Ovary (tissue), 9 donors: ENCODE data around the gene HNRNPAB. TPM values are rescaled to one million over a fixed set of nuclear protein-coding genes. Genes with fewer than 3 reads are reported as not detected.

ENCODE experiments used
- DNase-seq, 5 donors: peaks; one replicate each; pipeline ENCODE4 v3.0.0-alpha.2; 2019 to 2020
- H3K27ac ChIP-seq, 2 donors: fragments of 200-600 bp; one replicate each; pipeline versions ENCODE4 v1.5.1 to v1.8.0; 2019 to 2022
- H3K27me3 ChIP-seq: fragments of 200-600 bp; one replicate; pipeline ENCODE4 v1.8.0; 2022
- H3K36me3 ChIP-seq: fragments of 200-600 bp; sonication (generic); one replicate; pipeline ENCODE4 v1.5.1; 2019
- H3K4me1 ChIP-seq: one replicate; pipeline ENCODE4 v1.8.1; 2013; ENCODE audit warnings: mild to moderate bottlenecking, moderate library complexity; ENCODE audit not compliant: insufficient read depth
- H3K4me3 ChIP-seq: fragments of 200-600 bp; sonication (generic); one replicate; pipeline ENCODE4 v1.5.1; 2017
- H3K9me3 ChIP-seq, 2 donors: fragments of 200-600 bp in 1 of 2; sonication (generic) in 1 of 2; one replicate each; pipeline versions ENCODE4 v1.5.1 to v1.8.1; 2013 to 2019; ENCODE audit warnings: mild to moderate bottlenecking in 1 of 2, moderate library complexity in 1 of 2
- EP300 ChIP-seq: sonication (generic); formaldehyde crosslinking; IDR thresholded peaks from one replicate; pipeline ENCODE4 v1.6.1; 2017; ENCODE audit warnings: antibody characterized with exemption
- POLR2A ChIP-seq: fragments of 450-650 bp; IDR thresholded peaks from one replicate; pipeline ENCODE4 v1.6.1; 2017; ENCODE audit warnings: antibody characterized with exemption, mild to moderate bottlenecking, moderate library complexity
- WGBS, 3 donors: extraction: QIAGEN DNeasy Blood & Tissue Kit in 1 of 3; methylation state at CpG; one replicate each; pipeline versions ENCODE4 v1.1.5 to v1.1.7; 2013 to 2017; 5-methylcytosine and 5-hydroxymethylcytosine counted together
- intact Hi-C, 4 donors: fragments of 100-400 bp; cut with DNase I; formaldehyde crosslinking; loops; one replicate each; pipeline versions ENCODE4 v1.11.0 to v1.15.1; 2022 to 2023
- polyA plus RNA-seq, 2 donors: library from polyadenylated mRNA; stranded (reverse); fragments of 200-250 nt in 1 of 2; fragments of 350-450 nt in 1 of 2; fragmentation: Illumina TruSeq in 1 of 2; extraction: RNeasy Lipid Tissue Mini Kit (QIAGEN cat#74804) in 1 of 2; gene quantifications; one replicate each; pipeline ENCODE4 v1.2.3, GENCODE V29; 2013 to 2014
- total RNA-seq, 7 donors: library from RNA; depleted of rRNA in 2 of 7; stranded (reverse); fragments of >200 nt in 2 of 7; fragmentation: NEBNext Ultra II Directional in 3 of 7; extraction: Animal tissue kit (Norgen Biotek cat#: 25700) in 3 of 7; gene quantifications; one replicate each; pipeline versions ENCODE4 v1.1.0 to v1.2.4, GENCODE V29; 2016 to 2023
- TF ChIP-seq, protein P1 (sequence below), 3 donors: fragments of 450-650 bp in 2 of 3; fragments of 200-600 bp in 1 of 3; IDR thresholded peaks; one replicate each; pipeline versions ENCODE4 v1.5.1 to v1.8.0; 2016 to 2022; ENCODE audit warnings: antibody characterized with exemption in 3 of 3, mild to moderate bottlenecking in 1 of 3
- donor health status: DM: no; HTN: no; CAD: no; lungs with moderate emphysema.
- donor health status: DM: no; HTN: no; CAD: no.
- donor health status: Bipolar disorder and iron deficiency.
- donor health status: DM: yes; HTN: yes; CAD: no.
- donor health status: DM: no; HTN: no; CAD: no.
- donor health status: DM: yes; HTN: yes; CAD: no.

Gene HNRNPAB
- total and polyA plus RNA-seq, 9 donors: 42.0 to 132 (median 102) TPM

DNA sequence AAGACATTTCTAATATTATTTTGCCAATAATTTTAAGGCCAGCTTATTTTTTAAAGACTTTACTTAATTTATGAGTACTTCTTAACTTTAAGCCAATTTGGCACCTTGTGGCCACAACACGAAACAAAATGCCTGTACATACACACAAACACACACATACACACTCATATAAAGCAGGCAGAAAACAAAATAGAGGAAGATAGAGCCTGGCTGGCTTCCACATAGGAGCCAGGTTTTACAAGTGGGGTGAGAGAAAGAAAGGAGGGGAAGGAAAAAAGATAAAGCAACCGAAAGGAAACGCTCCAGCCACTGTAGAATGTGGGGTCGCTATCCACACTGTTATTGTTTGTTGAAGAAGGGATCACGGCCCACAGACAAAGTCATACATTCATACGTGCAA, 27.5 kb upstream of the HNRNPAB start:
- intact Hi-C loops: loop anchor here in 1 of 4 donors (10.0 kb wide), 1 partner anchor 792 kb away; the partner anchor contains the start of gene SLC34A1
- Histone ChIP-seq H3K9me3 (no peaks in the 10 kb centered on the region), H3K36me3 (no peaks in the 10 kb centered on the region), H3K27me3 (no peaks in the 10 kb centered on the region), H3K4me3 (no peak overlapping the region), H3K4me1 (no peaks in the 10 kb centered on the region), H3K27ac (no peak overlapping the region)
- 51 to 64% (median 60%) methylated on average over 6 of the region's 6 CpGs for WGBS, 3 donors
- DNase-seq: no peak
- TF ChIP-seq, protein P1, sequence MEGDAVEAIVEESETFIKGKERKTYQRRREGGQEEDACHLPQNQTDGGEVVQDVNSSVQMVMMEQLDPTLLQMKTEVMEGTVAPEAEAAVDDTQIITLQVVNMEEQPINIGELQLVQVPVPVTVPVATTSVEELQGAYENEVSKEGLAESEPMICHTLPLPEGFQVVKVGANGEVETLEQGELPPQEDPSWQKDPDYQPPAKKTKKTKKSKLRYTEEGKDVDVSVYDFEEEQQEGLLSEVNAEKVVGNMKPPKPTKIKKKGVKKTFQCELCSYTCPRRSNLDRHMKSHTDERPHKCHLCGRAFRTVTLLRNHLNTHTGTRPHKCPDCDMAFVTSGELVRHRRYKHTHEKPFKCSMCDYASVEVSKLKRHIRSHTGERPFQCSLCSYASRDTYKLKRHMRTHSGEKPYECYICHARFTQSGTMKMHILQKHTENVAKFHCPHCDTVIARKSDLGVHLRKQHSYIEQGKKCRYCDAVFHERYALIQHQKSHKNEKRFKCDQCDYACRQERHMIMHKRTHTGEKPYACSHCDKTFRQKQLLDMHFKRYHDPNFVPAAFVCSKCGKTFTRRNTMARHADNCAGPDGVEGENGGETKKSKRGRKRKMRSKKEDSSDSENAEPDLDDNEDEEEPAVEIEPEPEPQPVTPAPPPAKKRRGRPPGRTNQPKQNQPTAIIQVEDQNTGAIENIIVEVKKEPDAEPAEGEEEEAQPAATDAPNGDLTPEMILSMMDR (IDR thresholded peaks at IDR 0.05): no peak
- TF ChIP-seq EP300 (no peak), POLR2A (no peak)

DNA sequence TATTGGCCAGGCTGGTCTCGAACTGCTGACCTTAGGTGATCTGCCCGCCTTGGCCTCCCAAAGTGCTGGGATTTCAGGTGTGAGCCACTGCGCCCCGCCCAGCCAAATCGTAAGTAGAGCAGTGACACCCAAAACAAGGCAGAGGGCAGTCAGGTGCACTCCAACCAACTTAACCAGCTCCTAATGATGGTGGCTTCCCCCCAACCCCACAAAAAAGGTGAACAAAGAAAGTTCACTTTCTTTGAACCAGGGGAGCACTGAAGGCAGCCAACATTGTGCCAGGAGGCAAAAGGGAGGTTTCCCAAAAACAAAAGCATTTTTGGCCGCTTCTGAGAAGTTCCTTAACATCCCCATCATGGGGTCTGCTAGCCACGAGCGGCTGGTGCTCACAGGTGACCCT, 26.8 kb upstream of the HNRNPAB start:
- no peaks in the 10 kb centered on the region for H3K27me3 ChIP-seq
- intact Hi-C loops: loop anchor here in 1 of 4 donors (10.0 kb wide), 1 partner anchor 793 kb away; the partner anchor contains the start of gene SLC34A1
- DNase-seq: no peak
- TF ChIP-seq EP300 (no peak), POLR2A (no peak)
- TF ChIP-seq, protein P1 (IDR thresholded peaks at IDR 0.05): no peak
- no peaks in the 10 kb centered on the region for H3K9me3 ChIP-seq
- H3K4me3 ChIP-seq: no peak overlapping the region
- no peaks in the 10 kb centered on the region for H3K4me1 ChIP-seq
- no peaks in the 10 kb centered on the region for H3K36me3 ChIP-seq
- H3K27ac ChIP-seq: no peak overlapping the region
- WGBS, 3 donors: 76 to 83% (median 77%) methylated on average over 8 of the region's 8 CpGs

DNA sequence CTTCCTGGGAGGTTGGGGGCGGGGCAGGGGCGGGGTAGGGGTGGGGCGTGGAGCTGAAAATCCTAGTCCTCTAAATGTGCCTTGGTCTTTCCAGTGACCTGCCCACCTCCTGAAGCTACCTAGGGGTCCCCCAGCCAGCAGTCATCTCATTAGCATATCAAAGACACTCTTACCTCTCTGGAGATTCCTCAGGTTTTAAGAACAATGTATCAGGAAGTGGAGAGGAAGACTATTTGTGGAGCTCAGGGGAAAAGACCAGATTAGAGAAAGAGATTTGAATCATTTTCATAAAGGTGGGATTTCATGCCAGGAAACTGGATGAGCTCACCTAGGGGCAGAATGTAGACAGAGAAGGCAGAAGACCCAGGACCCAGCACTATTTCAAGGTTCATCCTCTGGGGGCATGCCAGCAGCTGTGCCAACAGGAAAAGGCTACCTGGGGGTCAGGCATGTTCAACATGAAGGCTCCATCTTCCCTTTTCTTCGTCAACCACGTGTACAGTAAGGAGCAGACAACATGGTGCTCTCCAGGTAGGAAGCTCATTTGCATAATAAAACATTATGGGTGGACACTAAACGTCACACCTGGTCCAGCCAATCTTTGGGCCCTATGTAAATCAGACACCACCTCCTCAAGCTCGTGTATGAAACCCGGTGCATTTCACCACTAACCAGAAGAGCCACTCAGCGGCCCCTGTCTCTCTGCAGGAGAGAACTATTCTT, 24.0 kb upstream of the HNRNPAB start:
- H3K9me3 ChIP-seq: no peaks in the 10 kb centered on the region
- H3K4me3 ChIP-seq: no peak overlapping the region
- H3K4me1 ChIP-seq: no peaks in the 10 kb centered on the region
- intact Hi-C loops: no loop called here
- no peaks in the 10 kb centered on the region for H3K36me3 ChIP-seq
- DNase-seq: no peak
- no peak for TF ChIP-seq EP300
- H3K27ac ChIP-seq: no peak overlapping the region
- no peaks in the 10 kb centered on the region for H3K27me3 ChIP-seq
- 14 to 31% (median 19%) methylated on average over 9 of the region's 9 CpGs for WGBS, 3 donors

DNA sequence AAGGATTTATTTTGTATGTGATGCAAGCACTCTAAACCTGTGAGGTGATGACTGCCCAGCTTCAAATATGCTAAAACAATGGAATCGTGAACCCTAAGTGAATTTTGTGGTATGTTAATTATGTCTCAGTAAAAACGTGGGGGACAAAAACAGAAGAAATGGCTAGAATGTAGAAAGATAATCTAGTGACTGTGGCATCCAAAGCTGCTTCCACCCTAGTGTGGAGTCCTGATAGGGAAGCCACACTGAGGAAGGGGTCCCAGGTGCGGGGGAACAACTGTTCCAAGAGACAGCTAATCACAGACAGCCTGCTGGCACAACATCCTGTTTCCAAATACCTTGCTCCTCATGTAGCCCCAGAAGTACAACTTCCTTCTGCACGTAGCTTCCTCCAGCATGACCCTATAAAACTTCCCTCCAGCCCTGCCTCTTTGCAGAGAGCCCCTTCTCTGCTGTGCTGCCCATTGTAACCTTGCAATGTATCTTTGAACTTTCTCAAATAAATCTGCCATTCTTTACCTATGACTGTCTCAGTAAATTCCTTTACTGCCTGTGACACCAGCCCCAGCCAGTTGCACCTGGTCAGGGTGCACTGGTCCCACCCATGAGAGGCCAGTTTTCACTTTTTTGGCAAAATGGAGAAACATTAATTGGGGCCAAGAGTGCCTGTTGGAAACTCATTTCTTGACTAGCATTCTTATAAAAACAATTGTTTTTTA, 22.0 kb upstream of the HNRNPAB start:
- H3K9me3 ChIP-seq: no peaks in the 10 kb centered on the region
- H3K27me3 ChIP-seq: no peaks in the 10 kb centered on the region
- no peak for DNase-seq
- H3K4me1 ChIP-seq: no peaks in the 10 kb centered on the region
- TF ChIP-seq, protein P1 (IDR thresholded peaks at IDR 0.05): no peak
- TF ChIP-seq POLR2A (no peak), EP300 (no peak)
- intact Hi-C loops: no loop called here
- WGBS, 3 donors: 29 to 40% (median 33%) methylated on average over 4 of the region's 4 CpGs
- no peak overlapping the region for H3K4me3 ChIP-seq
- no peaks in the 10 kb centered on the region for H3K36me3 ChIP-seq
- H3K27ac ChIP-seq: no peak overlapping the region

DNA sequence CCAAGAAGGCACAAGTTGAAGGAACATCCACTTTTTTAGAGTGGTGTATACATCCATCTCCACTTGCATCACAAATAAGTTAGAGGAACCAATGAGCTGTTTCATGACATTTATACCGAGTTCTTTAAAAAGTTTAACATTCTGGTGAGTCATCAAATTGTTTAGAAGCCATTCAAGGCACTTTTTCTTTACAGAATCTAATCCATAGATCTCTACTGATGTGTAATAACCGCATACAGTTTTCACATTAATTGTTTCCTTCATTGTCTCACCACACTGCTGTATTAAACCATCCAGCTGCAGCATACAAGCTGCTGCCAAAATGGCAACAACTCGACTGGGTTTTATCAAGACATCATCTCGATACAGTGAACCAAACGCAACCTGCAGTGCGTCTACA, 17.9 kb upstream of the HNRNPAB start:
- no peak for TF ChIP-seq POLR2A
- no peak for TF ChIP-seq EP300
- TF ChIP-seq, protein P1 (IDR thresholded peaks at IDR 0.05): no peak
- no peaks in the 10 kb centered on the region for H3K27me3 ChIP-seq
- intact Hi-C loops: no loop called here
- H3K4me1 ChIP-seq: no peaks in the 10 kb centered on the region
- 32 to 44% (median 33%) methylated on average over 6 of the region's 6 CpGs for WGBS, 3 donors
- no peak for DNase-seq
- no peak overlapping the region for H3K27ac ChIP-seq
- H3K4me3 ChIP-seq: no peak overlapping the region
- no peaks in the 10 kb centered on the region for H3K36me3 ChIP-seq
- no peaks in the 10 kb centered on the region for H3K9me3 ChIP-seq
